Activated naive CD4-positive, alpha-beta T cell treated with Interleukin-2 at 50 U/mL for 16 hours (primary cell): ENCODE measurements around the gene MYBBP1A.

Experiments used
- DNase-seq: peaks from one replicate; pipeline ENCODE4 v3.0.0-alpha.2; 2020

MYBBP1A gene

DNA sequence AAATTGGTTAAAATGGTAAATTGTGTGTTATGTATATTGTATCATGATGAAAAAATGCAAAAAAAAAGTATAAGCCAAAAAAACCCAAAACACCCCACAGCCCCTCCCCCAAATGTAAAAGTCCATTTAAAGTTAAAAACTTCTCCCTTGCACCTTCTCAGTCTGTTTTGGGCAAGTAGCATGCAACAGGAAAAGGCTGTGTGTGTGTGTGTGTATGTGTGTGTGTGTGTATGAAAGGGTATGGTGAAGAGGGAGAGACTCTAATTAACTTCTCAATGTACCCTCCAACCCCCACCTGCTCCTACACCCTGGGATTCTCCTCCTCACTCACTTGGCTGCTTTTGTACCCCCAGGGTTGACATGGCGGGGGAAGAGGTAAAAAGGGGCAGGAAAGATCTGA lies 14.4 kb upstream of the MYBBP1A start:
- no peak for DNase-seq

DNA sequence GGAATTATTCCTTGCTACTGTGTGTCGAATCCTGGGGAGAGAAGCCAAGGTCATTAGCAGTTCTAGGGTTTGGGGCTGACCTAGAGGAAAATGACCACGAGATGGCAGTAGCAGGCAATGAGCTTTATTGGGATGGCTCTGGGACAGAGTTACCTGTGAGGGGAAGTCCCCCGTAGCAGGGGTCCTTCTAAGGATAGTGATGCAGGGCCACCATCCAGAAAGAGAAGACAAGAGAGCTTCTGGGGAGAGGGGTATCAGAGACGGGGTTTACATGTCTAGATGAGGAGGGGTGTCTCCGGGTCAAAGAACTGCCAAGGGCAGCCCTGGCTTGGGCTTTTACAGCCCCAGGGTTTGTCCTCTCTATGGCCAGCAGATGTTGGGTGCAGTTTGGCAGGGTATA lies 11.6 kb upstream of the MYBBP1A start:
- DNase-seq: peak; percentile 50

DNA sequence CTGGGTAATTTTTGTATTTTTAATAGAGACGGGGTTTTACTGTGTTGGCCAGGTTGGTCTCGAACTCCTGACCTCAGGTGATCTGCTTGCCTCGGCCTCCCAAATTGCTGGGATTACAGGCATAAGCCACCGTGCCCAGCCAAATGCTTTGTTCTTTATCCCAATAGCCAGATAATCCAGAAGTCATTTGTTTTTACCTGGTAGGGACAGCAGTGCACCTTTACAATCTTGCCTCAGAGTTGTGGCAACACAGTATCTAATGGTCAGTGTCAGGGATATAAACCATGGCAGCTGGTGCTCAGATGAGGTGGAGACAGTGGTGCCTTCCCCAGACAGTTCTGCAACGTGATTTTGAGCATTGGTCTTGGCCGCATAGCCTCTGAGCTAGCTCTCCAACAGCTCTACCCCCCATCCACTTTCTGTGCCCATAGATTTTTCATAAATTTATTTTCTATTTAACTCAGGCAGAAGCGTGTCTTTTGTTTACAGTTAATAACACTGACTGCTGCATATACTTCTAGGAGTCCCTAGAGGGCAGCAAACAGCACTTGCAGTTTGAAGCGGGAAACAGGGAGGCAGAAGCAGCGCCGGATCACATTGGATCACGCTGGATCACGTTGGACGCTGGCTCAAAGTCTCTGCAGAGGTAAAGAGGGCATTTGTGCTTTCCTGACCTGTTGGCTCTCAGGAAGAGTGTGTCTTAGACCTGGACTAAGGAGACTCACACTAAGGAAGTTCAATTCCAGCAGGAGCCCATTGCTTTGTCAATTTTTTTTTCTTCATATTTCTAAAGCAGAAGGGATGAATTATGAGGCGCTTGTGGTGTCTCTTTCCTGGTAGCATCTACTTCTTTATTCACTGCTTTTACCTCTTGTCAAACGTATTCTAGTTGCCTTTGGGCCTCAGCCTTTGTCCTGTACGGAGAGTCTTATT lies 10.3 kb upstream of the MYBBP1A start:
- peak; percentile 55 for DNase-seq

DNA sequence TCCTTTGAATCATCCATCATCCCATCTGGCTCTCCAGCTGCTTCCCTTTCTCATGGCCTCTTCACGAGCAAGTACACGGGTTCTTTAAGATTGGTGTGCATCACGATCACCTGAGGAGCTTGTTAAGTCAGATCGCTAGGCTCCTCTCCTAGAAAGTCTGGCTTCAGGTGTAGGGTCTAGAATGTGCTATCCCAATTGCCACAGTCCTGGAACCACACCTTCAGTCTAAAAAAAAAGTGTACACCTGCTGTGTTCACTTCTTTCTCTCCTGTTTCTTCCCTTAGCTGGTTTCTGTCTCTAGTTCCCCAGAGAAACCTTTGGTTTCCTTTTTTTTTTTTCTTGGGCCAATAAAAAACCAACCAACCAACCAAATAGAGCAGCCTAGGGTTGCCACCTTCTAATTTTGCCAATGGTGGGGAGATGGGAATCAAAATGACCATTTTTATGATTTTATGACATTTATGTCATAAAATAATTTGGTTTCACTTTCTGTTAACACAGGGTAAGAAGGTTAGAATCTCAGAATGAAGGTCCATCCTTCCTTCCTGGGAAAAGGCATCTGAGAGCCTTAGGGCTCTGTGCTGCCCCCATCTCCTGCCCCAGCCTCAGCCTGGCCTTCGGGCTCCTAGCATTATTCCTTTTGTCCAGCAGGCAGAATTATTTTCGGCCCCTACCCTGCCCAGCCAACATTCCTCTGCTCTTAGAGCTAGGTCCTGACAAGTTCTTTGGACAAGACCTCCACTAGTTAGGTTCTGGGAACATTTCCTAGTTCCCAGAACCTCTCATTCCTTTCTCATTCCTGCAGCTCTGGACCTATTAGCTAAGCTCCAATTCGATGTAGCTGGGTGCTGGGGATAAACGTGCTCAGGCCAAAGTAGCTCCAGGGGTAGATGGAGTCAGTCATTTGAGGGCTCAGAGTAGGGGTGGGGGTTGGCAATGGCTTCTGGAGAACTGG lies 7.1 kb upstream of the MYBBP1A start:
- DNase-seq: no peak

DNA sequence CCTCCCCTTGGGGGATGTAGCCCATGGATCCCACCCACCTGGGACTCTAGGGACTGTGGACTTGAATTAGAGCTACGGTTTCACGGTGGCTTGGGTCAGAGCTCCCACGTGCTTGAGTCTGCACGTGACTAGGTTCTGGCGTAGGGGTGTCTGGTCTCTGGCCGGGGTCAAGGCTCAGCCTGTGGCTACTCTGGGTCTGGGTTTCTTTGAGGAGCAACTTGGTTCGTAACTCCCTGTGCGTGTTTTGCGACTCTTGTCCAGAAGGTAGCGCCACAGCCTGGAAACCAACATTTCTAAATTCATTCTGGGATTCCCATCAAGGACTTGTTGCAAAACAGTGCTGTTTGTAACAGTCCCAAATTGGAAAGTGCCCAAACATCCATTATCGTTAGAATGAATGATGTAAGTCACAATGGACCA lies 5.7 kb upstream of the MYBBP1A start:
- no peak for DNase-seq

DNA sequence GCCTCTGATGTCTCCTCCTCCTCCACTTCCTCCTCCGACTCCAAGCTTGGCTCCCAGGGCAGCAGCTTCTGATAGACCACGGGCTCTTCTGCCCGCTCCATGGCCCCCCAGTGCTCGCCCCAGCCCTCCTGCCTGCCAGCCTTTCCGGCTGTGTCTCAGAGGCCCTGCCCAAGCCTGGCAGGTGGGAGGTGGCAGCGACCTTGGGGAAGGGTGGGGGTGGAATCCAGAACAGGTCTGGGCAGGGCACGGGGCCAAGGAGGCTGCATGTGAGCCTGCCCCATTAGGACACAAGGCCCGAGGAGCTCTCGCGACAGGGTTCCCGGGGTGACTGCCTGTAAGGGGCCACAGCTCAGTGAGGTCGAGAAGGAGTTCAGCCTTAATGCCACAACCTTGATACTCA lies 5.2 kb upstream of the MYBBP1A start, which contains the start of gene GGT6:
GGT6 (minus strand) TSS at position 157 of the 400 bp plus-strand sequence; CDS start at position 101, 56 bp downstream.
- no peak for DNase-seq

DNA sequence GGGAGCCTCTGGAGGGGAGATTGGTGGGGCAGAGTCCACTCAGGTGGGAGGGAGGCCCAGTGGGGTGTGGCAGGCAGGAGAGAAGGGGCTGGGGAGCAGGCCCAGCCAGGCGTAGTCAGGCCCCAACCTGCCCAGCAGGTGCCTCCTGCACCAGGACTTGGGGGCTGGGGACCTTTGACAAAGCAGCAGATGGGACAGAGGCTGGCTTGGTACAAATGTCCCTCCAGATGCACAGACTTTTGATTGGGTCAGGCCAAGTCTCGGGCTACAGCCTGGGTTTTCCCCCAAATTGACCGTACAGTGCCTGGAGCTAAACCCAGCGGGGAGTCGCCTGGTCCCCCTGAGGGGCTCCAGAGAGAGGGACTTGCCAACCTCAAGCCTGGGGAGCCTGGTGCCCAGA lies 4.8 kb upstream of the MYBBP1A start:
- no peak for DNase-seq

DNA sequence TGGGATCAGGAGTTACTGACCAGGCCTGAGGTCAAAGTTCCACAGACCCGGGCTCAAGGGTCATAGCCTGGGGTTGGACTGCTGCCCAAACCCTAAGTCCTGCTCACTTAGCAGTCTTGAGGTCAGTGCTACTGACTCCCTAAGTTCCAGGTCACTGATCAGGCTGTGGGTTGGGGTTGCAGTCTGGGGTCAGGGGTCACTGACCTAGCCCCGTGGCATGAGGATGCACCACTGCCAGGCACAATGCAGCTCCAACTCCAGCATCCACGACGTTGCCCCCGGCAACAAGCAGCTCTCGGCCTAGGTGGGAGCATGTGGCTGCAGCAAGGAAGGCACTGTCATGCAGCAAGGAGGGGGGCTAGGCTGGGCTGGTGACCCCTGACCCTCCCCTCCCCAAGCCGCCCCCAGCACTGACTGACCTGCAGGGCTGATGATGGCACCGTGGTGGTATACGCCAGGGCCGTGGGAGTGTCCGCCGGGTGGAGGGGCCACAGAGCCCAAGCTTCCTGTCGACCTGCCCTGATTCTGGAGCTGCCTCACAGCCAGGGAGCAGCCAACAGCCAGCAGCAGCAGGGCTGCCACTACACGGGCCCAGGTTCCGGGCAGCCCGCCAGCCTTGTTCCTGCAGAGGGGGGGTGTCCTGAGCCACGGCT lies 4.1 kb upstream of the MYBBP1A start:
- no peak for DNase-seq

DNA sequence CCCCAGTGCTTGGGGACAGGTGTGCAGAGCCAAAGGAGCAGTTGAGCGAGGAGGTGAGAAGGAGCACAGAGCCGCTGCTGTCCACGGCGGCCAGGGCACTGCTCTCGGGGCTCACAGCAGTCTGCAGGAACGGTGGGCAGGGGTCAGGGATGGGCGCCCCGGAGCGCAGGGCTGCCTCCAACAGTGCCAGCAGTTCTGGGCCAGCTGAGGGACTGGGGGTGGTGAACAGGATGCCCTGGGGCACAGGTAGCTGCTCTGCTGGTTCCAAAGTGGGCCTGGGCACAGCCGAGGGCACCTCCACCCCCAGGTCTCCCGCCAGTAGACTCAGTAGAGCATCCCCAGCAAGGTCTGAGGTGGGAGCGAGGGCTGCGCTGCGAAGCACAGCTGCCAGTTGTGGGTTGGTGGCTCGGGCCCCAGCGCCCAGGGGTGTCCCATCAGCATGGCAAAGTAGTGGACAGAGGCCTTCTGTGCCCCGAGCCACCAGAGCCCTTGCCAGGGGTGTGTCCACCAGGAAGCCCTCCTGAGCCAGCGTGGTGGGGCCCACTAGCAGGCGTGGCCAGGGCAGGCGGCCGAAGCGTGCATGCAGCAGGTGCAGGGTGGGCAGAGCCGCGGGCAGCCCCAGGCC lies 3.3 kb upstream of the MYBBP1A start:
- no peak for DNase-seq

DNA sequence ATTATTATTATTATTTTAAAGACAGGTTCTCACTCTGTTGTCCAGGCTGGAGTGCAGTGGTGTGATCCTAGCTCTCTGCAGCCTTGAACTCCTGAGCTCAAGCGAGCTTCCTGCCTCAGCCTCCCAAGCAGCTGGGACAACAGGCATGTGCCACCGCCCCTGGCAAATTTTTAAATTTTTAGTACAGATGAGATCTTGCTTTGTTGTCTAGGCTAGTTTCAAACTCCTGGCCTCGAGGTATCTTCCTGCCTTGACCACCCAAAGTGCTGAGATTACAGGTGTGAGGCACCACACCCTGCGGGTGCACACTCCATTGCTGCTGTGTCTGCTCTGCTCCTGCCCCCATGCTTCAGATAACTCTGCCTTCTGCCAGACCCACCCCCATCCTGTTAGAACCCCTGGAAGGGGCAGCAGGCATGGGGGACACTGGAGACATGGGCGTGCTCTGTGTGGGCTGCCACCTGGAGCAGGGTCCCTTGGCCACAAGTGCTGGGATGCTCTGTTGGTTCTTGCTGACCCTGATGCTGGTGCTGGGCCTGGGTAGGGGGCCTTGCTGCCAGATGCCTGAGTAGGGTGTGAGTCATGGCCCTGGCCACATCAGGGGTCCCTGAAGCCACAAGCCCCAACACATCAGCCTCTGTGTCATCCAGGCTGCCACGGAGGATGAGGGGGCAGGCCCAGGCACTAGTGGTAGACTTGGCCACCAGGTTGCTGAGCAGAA lies 2.6 kb upstream of the MYBBP1A start:
- no peak for DNase-seq

DNA sequence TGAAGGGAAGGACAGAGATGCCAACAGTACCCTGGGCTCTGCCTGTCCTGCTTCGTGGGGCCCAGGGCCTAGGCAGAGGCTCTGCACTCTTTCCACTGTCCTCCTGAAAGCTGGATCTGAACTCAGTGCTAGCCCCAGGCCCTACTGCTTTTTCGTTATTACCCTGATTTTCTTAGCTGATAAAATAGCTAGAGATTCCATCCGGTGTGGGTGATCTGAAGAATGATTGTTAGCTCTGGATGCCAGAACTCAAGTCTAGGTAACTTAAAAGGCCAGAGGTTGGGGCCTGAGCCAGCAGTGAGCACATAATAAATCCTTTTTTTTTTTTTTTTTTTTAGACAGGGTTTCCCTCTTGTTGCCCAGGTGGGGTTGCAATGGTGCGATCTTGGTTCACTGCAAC lies 1.8 kb upstream of the MYBBP1A start:
- DNase-seq: no peak

DNA sequence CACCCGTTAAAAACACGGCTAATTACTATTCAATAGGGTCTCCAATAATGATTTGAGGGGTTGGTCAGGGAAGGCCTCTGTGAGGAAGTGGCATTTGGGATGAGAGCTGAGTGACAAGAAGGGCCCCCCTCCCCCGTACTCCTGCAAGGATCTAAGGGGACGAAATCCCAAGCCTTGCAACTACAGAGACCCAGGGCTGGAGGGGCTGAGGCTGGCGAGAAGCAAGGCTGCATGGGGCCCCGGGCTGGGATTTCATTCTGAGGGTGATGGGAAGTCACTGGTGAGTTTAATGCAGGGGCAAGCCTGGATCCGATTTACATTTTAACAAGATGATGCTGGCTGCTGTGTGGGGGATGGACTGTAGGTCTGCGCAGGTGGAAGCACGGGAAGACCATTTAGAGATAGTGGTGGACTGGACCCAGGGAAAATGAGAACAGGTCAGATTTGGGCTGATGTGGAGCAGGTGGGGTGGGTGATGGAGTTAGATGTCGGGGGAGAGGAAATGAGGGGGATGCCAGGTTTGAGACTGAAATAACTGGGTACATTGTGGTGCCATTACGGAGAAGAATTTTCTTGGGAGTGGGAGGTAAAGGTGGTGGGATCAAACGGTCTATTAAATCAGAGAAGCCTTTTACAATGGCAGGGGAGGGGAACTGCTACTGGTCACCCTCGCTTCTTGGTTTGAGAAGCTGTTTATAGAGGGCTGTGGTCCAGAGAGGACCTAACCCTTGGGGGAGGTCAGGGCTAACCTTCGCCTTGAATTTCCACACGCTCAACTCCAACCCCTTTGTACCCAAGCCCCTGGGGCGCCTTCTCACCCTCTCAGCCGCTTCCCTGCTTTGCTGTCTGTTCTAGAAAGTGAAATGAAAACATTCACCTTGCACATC lies 932 bp upstream of the MYBBP1A start:
- no peak for DNase-seq

DNA sequence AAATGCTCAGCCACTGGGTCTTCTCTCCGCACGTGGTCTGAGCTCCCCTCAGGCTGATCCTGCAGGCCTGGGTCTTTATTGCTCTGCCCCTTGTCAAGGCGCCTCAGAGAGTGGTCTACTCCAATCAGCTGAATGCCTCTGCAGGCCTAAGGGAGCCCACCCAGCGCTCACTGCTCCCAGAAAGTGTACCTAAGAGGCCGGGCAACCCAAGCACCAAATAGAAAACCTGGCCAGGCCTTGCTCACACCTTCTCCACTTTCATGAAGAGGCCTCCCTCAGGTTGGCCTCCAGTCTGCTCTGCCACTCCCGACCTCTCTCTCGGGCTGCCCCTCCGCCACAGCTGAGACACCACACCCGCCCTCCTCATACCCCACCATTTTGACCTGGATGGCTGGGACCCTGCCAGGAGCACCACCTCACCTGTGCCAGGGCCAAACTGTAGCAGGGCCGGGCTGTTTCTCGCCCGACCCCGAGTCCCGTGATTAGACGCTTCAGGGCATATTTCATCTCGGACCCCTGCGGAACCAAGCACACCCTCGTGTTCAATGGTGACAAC lies 665 bp downstream of the MYBBP1A start:
- no peak for DNase-seq

DNA sequence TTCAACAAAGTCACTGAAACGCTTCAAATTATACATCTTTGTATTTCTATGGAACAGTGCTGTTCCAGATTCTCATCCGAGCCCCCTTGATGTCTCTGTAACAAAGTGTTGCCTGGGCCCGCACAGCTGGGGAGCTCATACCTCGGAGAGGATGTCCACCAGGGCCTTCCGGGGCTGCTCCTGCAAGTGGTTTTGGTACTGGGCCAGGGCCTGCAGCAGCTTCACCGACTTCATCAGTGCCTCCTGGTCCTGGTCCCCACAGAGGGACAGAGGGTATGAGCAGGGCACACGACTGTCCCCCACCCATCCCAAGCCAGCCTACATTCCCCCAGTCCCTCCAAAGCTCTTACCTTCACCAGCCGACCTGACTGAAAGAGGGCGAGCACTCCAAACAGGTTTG lies 1.5 kb downstream of the MYBBP1A start:
- DNase-seq: no peak

DNA sequence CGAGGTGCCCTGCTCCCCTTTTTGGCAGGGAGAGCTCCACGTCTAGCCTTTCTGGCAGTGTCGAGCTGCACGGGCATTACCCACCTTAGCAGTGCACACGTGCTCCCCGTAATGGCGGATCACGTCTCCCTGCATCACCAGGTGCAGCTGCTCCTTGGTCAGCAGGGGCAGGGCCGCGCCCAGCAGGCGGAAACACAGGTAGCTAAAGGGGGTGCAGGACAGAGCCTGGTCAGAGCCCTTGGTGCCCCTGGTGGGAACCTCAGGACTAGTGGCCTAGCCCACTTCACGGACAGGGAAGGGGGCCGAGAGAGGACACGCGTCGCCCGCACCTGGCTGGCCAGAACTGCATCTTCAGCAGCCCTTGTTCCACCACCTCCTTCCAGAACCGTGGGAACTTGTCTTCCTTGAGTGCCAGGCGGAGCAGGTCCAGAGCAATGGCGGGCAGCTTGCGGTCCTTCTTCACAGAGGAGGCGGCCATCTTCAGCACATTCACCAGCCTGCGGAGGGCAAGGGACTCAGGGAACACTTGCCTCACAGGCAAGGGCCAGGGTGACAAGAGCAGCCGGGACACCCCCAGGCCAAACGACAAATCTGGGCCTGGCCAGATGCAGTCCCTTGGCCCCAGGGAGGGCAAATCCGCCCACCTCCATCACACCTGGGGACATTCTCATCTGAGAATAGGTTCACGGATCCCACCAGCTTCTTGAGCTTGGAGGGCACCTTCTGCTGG lies 3.2 kb downstream of the MYBBP1A start:
- no peak for DNase-seq

DNA sequence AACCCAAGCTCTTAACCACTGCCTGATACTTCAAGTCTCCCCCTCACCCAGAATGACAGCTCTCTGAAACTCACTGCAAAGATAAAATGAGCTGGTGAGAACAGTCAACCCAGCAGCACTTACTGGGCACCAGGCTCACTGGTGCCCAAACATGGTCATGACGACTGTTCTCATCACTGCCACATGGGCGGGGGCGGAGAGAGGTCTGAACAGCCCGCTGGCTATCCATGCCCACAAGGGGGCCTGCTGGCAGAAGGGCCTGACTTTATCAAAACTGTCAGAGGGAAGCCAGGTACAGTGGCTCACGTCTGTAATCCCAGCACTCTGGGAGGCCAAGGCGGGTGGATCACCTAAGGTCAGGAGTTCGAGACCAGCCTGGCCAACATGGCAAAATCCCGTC lies 4.0 kb downstream of the MYBBP1A start:
- DNase-seq: no peak

DNA sequence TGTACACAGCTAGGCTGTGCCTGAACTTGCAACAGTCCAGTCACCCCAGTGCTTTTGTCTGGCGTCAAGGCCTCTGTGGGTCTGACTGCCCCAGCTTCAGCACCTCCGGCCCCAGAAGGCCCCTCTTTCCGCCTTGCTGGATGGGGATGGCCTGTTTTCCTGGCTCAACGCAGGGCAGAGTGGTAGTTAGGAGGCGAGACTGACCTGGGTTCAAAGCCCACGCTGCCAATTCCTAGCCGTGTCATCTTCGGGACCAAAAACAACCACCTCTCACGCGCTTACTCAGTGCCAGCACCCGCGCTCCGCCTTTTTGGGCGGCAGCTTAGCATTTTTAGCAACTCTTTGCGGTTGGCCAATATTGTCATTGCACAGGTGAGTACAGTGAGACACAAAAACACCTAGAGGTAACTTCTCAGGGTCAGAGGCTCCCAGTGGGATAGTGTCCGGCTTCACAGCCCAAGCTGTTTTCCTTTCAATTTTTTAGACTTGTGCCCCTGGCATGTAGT lies 4.6 kb downstream of the MYBBP1A start:
- DNase-seq: no peak

DNA sequence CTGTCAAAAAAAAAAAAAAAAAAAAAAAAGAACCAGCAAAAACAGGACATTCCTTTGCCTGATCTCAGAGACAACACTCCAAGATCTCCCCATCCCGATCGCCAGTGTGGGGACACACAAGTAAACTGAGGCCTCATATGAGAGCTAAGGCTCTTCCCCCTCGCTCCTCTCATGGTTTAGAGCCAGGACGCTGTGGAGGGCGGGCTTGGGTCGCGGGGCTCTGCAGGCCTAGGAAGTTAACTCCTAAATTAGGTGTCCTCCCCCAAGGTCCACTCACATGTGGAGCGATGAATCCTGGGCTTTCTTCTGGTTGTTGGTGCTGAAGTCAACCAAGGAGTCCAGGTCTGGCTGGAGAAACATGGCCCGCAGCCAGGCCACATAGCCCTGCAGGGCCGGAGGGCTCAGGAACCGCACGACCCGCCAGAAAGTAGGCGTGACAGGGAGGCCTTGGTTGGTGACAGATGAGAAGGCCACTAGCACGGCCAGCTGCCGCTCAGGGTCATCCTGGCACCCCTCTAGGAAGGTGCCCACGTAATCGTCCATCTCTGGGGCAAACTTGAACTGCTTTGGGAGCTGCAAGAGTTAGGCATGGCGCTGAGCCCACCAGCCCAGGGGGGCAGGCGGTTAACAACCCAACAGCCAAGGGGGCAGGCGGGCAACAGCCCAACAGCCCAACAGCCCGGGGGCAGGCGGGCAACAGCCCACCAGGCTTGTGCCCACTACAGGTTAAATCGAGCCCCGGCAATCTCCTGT lies 5.2 kb downstream of the MYBBP1A start:
- DNase-seq: no peak
